A673 (cell line): ENCODE results near the gene KCNIP1. TPM values are rescaled to one million over a fixed set of nuclear protein-coding genes. Genes with fewer than 3 reads are reported as not detected.

ENCODE experiments used
- BruUV-seq: library from RNA; stranded (reverse); fragments of 400-500 nt; replicated peaks from 2 replicates; lab custom pipeline; 2021; lab: Mats Ljungman, UMichigan
- CTCF ChIA-PET: fragments of 300-600 bp; sonication (Branson Sonifier 250); formaldehyde crosslinking; loops from one replicate; lab custom pipeline; 2022; ENCODE audit warnings: antibody characterized with exemption; lab: Charles Lee
- POLR2A ChIA-PET: fragments of 300-600 bp; sonication (Branson Sonifier 250); formaldehyde crosslinking; loops from one replicate; lab custom pipeline; 2022; ENCODE audit warnings: antibody characterized with exemption; ENCODE audit not compliant: low non-redundant PET; lab: Charles Lee
- DNase-seq: peaks from one replicate; pipeline ENCODE4 v3.0.0-alpha.2; 2015; ENCODE audit warnings: low spot score
- H3K27ac ChIP-seq: fragments of 200-600 bp; sonication (generic); 2 replicates; pipeline ENCODE4 v1.5.1; 2016; ENCODE audit warnings: mixed run types, low read depth, mild to moderate bottlenecking, mixed read lengths, antibody characterized with exemption, low read length; ENCODE audit not compliant: poor library complexity, severe bottlenecking
- H3K27me3 ChIP-seq: fragments of 200-600 bp; sonication (generic); replicated peaks from 2 replicates; pipeline ENCODE4 v1.6.1; 2017; ENCODE audit warnings: mixed run types, low read depth, mild to moderate bottlenecking, mixed read lengths, antibody characterized with exemption, low read length; ENCODE audit not compliant: insufficient read depth, poor library complexity
- H3K36me3 ChIP-seq: fragments of 200-600 bp; sonication (generic); 2 replicates; pipeline ENCODE4 v1.6.1; 2016; ENCODE audit warnings: mixed run types, mild to moderate bottlenecking, mixed read lengths, antibody characterized with exemption, low read length; ENCODE audit not compliant: insufficient read depth, poor library complexity, severe bottlenecking
- H3K4me1 ChIP-seq: fragments of 200-600 bp; sonication (generic); 2 replicates; pipeline ENCODE4 v1.6.1; 2017; ENCODE audit warnings: mixed run types, mild to moderate bottlenecking, mixed read lengths, antibody characterized with exemption, low read length; ENCODE audit not compliant: insufficient read depth, poor library complexity, severe bottlenecking
- H3K4me3 ChIP-seq: fragments of 200-600 bp; sonication (generic); 2 replicates; pipeline ENCODE4 v1.5.1; 2016; ENCODE audit warnings: low read depth, mixed run types, mild to moderate bottlenecking, mixed read lengths, low read length; ENCODE audit not compliant: poor library complexity, severe bottlenecking
- H3K9me3 ChIP-seq: fragments of 200-600 bp; sonication (generic); 2 replicates; pipeline ENCODE4 v1.6.1; 2016; ENCODE audit warnings: mixed run types, low read depth, mild to moderate bottlenecking, mixed read lengths, antibody characterized with exemption, low read length; ENCODE audit not compliant: poor library complexity, severe bottlenecking
- EZH2 ChIP-seq: fragments of 200-600 bp; sonication (generic); IDR thresholded peaks from 2 replicates; pipeline ENCODE4 v1.6.1; 2017; ENCODE audit warnings: borderline replicate concordance, low read depth, mild to moderate bottlenecking, mixed read lengths, antibody characterized with exemption, low read length; ENCODE audit not compliant: poor library complexity, severe bottlenecking
- intact Hi-C: fragments of 100-400 bp; cut with micrococcal nuclease; formaldehyde crosslinking; loops from one replicate; pipeline ENCODE4 v1.10.0; 2022; ENCODE audit not compliant: unreplicated experiment
- total RNA-seq: library from RNA; stranded (reverse); gene quantifications from 2 replicates; pipeline ENCODE4 v1.2.3, GENCODE V29; 2021
- TF ChIP-seq, protein P1 (sequence below): fragments of 300-800, 200-600 bp; sonication (generic); conservative IDR thresholded peaks from 2 replicates; pipeline ENCODE4 v1.5.1; 2017; ENCODE audit warnings: low read depth, mild to moderate bottlenecking, antibody characterized with exemption, low read length, moderate library complexity, mixed read lengths

KCNIP1 gene
- total RNA-seq, 1 experiment from 2014 or later = 3.7 TPM

GRCh38 chr5:170513856-170514525 lies 10.2 kb downstream of the KCNIP1 start:
- Histone ChIP-seq H3K4me3 (no peak overlapping the region), H3K36me3 (no peaks in the 10 kb centered on the region), H3K27me3 (no peaks in the 10 kb centered on the region), H3K9me3 (no peaks in the 10 kb centered on the region), H3K4me1 (no peaks in the 10 kb centered on the region), H3K27ac (no peak overlapping the region)
- ChIA-PET CTCF (no interaction called here), POLR2A (no interaction called here)
- DNase-seq = no peak
- intact Hi-C loops = no loop called here
- BruUV-seq = no TSS peak
- TF ChIP-seq, protein P1, sequence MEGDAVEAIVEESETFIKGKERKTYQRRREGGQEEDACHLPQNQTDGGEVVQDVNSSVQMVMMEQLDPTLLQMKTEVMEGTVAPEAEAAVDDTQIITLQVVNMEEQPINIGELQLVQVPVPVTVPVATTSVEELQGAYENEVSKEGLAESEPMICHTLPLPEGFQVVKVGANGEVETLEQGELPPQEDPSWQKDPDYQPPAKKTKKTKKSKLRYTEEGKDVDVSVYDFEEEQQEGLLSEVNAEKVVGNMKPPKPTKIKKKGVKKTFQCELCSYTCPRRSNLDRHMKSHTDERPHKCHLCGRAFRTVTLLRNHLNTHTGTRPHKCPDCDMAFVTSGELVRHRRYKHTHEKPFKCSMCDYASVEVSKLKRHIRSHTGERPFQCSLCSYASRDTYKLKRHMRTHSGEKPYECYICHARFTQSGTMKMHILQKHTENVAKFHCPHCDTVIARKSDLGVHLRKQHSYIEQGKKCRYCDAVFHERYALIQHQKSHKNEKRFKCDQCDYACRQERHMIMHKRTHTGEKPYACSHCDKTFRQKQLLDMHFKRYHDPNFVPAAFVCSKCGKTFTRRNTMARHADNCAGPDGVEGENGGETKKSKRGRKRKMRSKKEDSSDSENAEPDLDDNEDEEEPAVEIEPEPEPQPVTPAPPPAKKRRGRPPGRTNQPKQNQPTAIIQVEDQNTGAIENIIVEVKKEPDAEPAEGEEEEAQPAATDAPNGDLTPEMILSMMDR = no peak
- TF ChIP-seq EZH2 = no peak

DNA sequence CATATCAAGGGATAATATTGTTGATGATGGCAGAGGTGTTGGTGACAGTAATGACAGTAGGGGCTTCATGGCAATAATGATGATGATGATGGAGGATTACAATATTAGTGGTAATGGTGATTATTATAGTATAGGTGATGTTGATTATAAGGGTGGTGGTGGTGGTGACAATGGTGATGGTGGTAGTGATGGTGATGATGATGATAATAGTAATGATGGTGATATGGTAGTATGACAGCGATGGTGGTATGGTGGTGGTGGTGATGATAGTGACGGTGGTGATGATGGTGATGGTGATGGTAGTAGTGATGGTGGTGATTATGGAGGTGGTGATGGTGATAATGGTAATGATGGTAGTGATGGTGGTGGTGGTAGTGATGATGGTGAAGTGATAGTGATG lies 13.6 kb downstream of the KCNIP1 start:
- Histone ChIP-seq H3K36me3 (no peaks in the 10 kb centered on the region), H3K27ac (no peak overlapping the region), H3K4me1 (peaks cover 17% of the 10 kb centered on the region), H3K27me3 (no peaks in the 10 kb centered on the region), H3K9me3 (no peaks in the 10 kb centered on the region), H3K4me3 (no peak overlapping the region)
- intact Hi-C loops = no loop called here
- no TSS peak for BruUV-seq
- POLR2A ChIA-PET = no interaction called here
- TF ChIP-seq, protein P1 = no peak
- no peak for TF ChIP-seq EZH2
- CTCF ChIA-PET = no interaction called here
- no peak for DNase-seq

DNA sequence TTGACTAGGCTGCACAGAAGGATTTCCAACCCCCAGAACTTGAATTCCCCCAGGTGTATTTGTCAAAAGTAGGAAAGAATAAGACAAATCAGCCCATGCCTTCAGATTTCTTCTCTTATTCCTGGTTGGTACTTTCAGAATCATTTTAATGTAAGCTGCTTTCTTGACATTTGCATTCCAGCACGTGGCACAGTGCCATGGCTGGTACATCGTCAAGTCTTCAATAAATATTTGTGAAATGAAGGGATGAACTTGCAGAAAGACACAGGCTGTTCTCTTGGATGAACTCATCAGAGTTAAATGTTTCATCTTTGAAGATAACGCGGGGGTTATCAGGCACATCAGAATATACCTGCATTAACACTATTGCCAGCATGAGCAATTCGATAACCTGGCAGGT lies 14.5 kb downstream of the KCNIP1 start:
- POLR2A ChIA-PET = no interaction called here
- no TSS peak for BruUV-seq
- Histone ChIP-seq H3K4me1 (peaks cover 25% of the 10 kb centered on the region), H3K9me3 (no peaks in the 10 kb centered on the region), H3K36me3 (no peaks in the 10 kb centered on the region), H3K4me3 (no peak overlapping the region), H3K27me3 (no peaks in the 10 kb centered on the region), H3K27ac (no peak overlapping the region)
- CTCF ChIA-PET = no interaction called here
- TF ChIP-seq, protein P1 = no peak
- TF ChIP-seq EZH2 = no peak
- intact Hi-C loops = no loop called here
- DNase-seq = no peak
